Choroid plexus epithelial cell (primary cell): Measurements from ENCODE around the gene KCNG4.

Experiments
- DNase-seq: peaks from one replicate; pipeline ENCODE4 v3.0.0-alpha.2; 2010; ENCODE audit warnings: low read depth
- H3K4me3 ChIP-seq: 2 replicates; pipeline ENCODE4 v1.5.1; 2011; ENCODE audit warnings: low read depth, mild to moderate bottlenecking, control low read depth, low read length, moderate library complexity
- CTCF ChIP-seq: conservative IDR thresholded peaks from 2 replicates; pipeline ENCODE4 v1.5.1; 2011; ENCODE audit warnings: low read depth, mild to moderate bottlenecking, control low read depth, inconsistent platforms, low read length, moderate library complexity

The KCNG4 gene

GRCh38 chr16:84175350-84176081, 64.3 kb downstream of the KCNG4 start:
- peak; percentile 45 for DNase-seq
- peak; percentile 63 for TF ChIP-seq CTCF
- no peak overlapping the region for H3K4me3 ChIP-seq

GRCh38 chr16:84174396-84174795, 65.4 kb downstream of the KCNG4 start:
- no peak for DNase-seq
- H3K4me3 ChIP-seq = no peak overlapping the region
- no peak for TF ChIP-seq CTCF

- no peak overlapping the region for H3K4me3 ChIP-seq
- DNase-seq = no peak
- no peak for TF ChIP-seq CTCF
Observed at GRCh38 chr16:84169765-84170310, 70.0 kb downstream of the KCNG4 start.
